ENCODE data around the gene STAC2. TPM values are rescaled to one million over a fixed set of nuclear protein-coding genes. Genes with fewer than 3 reads are reported as not detected.

The STAC2 gene
- total and polyA plus RNA-seq, 9 of the 15 experiments (the other 6 are each of a cell fraction or from before 2014, with no cell fraction given): not detected

DNA sequence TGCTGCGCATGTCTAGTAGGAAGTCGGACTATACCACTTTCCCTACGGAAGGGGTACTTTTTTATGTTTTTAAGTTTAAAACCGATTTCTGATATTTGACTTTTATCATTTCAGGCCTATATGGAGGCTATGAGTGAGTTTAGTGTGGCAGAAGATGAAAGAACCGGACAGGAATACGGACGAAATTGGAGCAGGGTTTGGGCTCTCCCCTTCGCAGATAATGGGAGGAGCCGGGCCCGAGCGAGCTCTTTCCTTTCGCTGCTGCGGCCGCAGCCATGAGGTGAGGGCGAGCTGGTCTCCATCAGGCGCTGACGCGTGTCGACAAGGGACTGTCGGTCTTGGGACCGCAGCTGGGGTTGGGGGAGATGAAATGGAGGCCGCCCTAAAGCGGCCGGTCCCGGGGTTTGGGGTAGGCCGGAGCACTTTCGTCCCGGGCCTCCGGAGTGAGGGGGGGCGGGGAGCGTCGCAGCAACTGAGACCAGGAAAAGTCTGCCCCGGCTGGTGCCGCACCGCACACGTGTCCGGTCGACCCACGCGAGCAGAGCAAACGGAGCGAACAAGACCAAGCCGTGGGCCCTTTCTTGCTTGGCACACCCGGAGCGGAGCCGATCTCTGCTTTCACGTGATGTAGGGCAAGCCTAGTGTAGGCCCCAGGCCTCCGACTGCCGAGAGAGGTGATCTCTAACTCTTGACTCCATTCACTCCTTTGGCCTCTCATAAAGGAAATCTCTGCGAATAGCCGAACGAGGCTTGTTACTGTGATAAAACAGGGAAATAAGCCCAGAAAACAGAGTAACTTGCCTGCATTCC is 25.5 kb downstream of the STAC2 start, which contains the start of gene RPL19 (continued):
- TF ChIP-seq TCF7 (IDR thresholded peaks at IDR 0.05; ENCODE audit: borderline replicate concordance): no peak
- TF ChIP-seq, protein P1, sequence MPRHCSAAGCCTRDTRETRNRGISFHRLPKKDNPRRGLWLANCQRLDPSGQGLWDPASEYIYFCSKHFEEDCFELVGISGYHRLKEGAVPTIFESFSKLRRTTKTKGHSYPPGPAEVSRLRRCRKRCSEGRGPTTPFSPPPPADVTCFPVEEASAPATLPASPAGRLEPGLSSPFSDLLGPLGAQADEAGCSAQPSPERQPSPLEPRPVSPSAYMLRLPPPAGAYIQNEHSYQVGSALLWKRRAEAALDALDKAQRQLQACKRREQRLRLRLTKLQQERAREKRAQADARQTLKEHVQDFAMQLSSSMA (CRISPR knock-in tag; IDR thresholded peaks at IDR 0.05): no peak
- peak; percentile 83 for TF ChIP-seq ZFX (CRISPR knock-in tag; IDR thresholded peaks at IDR 0.05)
- no peak for TF ChIP-seq ZKSCAN3 (CRISPR knock-in tag; IDR thresholded peaks at IDR 0.05)
- no peak for TF ChIP-seq XRCC4 (IDR thresholded peaks at IDR 0.05; ENCODE audit: extremely low read depth, insufficient read depth, insufficient read length)
- TF ChIP-seq, protein P2, sequence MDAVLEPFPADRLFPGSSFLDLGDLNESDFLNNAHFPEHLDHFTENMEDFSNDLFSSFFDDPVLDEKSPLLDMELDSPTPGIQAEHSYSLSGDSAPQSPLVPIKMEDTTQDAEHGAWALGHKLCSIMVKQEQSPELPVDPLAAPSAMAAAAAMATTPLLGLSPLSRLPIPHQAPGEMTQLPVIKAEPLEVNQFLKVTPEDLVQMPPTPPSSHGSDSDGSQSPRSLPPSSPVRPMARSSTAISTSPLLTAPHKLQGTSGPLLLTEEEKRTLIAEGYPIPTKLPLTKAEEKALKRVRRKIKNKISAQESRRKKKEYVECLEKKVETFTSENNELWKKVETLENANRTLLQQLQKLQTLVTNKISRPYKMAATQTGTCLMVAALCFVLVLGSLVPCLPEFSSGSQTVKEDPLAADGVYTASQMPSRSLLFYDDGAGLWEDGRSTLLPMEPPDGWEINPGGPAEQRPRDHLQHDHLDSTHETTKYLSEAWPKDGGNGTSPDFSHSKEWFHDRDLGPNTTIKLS (IDR thresholded peaks at IDR 0.05; ENCODE audit: borderline replicate concordance, low read depth): peak; percentile 63; the same call in 1 of the 2 replicates
- no peak for TF ChIP-seq HOXB6 (CRISPR knock-in tag; IDR thresholded peaks at IDR 0.05; ENCODE audit: borderline replicate concordance)
- no peak; the same call in 1 of the 2 replicates for TF ChIP-seq ZBTB7A (IDR thresholded peaks at IDR 0.05; ENCODE audit: borderline replicate concordance, control insufficient read depth, low read depth, low read length)
- TF ChIP-seq KAT2B (IDR thresholded peaks at IDR 0.05; ENCODE audit: low read depth, low read length): no peak
- TF ChIP-seq ZKSCAN1 (IDR thresholded peaks at IDR 0.05; ENCODE audit: low read depth, low read length): 0 out of 2 replicates have a peak, but pooled peaks have one; percentile 37
- TF ChIP-seq POLR2A (conservative IDR thresholded peaks at IDR 0.05): peak; percentile 99
- TF ChIP-seq CHD2 (IDR thresholded peaks at IDR 0.05; ENCODE audit: low read depth, low read length): no peak
- TF ChIP-seq ELF1 (tag; IDR thresholded peaks at IDR 0.05): peak; percentile 25; the same call in 1 of the 2 replicates
- TF ChIP-seq ZNF57 (CRISPR knock-in tag; IDR thresholded peaks at IDR 0.05): no peak
- TF ChIP-seq, protein P3, sequence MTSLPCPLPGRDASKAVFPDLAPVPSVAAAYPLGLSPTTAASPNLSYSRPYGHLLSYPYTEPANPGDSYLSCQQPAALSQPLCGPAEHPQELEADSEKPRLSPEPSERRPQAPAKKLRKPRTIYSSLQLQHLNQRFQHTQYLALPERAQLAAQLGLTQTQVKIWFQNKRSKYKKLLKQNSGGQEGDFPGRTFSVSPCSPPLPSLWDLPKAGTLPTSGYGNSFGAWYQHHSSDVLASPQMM (CRISPR knock-in tag; IDR thresholded peaks at IDR 0.05): no peak
- no peak for TF ChIP-seq DNMT1 (IDR thresholded peaks at IDR 0.05)
- no peak for TF ChIP-seq RCOR1 (IDR thresholded peaks at IDR 0.05; ENCODE audit: borderline replicate concordance in 1 of 2, low read depth in 2 of 2, low read length in 2 of 2)
- TF ChIP-seq ETV1 (tag; conservative IDR thresholded peaks at IDR 0.05; ENCODE audit: low read depth): peak; percentile 88
- TF ChIP-seq, protein P4, sequence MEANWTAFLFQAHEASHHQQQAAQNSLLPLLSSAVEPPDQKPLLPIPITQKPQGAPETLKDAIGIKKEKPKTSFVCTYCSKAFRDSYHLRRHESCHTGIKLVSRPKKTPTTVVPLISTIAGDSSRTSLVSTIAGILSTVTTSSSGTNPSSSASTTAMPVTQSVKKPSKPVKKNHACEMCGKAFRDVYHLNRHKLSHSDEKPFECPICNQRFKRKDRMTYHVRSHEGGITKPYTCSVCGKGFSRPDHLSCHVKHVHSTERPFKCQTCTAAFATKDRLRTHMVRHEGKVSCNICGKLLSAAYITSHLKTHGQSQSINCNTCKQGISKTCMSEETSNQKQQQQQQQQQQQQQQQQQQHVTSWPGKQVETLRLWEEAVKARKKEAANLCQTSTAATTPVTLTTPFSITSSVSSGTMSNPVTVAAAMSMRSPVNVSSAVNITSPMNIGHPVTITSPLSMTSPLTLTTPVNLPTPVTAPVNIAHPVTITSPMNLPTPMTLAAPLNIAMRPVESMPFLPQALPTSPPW (CRISPR knock-in tag; IDR thresholded peaks at IDR 0.05): peak; percentile 76
- TF ChIP-seq HEY1 (CRISPR knock-in tag; IDR thresholded peaks at IDR 0.05; ENCODE audit: borderline replicate concordance): no peak
- TF ChIP-seq SIX5 (IDR thresholded peaks at IDR 0.05; ENCODE audit: borderline replicate concordance in 1 of 2, insufficient read depth in 1 of 2, low read depth in 1 of 2, low read length in 2 of 2): peak; percentile 21 to 50; a peak in 1 of 4 replicates
- TF ChIP-seq CBX3 (IDR thresholded peaks at IDR 0.05; ENCODE audit: borderline replicate concordance in 1 of 2, low read length in 2 of 2): no peak
- TF ChIP-seq OTX1 (CRISPR knock-in tag; IDR thresholded peaks at IDR 0.05): no peak
- no peak for TF ChIP-seq MEF2D (tag; conservative IDR thresholded peaks at IDR 0.05; ENCODE audit: low read depth)

All from K562 (cell line).